ENCODE data around the gene CDC42.
A peak's percentile ranks its signal among the peaks of the same experiment; 100 is the strongest.

The CDC42 gene

DNA sequence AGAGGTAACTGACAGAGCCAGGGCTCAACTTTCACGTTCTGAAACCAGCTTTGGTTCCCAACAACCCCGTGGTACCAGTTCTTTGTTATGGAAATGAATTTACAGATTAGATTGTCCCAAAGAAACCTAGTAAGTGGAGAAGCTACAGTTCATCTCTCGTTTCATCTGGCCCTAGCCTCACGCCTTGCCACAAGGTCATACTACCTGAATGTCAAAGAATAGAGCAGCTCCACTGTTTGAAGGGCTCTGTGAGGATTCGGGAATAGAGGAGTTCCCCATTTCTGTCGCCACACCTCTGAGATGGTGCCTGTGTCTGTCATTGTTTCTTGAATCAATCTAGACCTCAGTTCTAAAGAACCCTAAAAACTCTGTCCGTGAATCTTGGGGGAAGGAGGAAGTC lies 15.0 kb upstream of the CDC42 start:
- DNase-seq (ENCODE audit: low read depth in 2 of 3, low spot score in 1 of 3): no peak

GRCh38 chr1:22038036-22038435 lies 14.5 kb upstream of the CDC42 start:
- no peak for DNase-seq (ENCODE audit: low read depth in 2 of 3, low spot score in 1 of 3)

DNA sequence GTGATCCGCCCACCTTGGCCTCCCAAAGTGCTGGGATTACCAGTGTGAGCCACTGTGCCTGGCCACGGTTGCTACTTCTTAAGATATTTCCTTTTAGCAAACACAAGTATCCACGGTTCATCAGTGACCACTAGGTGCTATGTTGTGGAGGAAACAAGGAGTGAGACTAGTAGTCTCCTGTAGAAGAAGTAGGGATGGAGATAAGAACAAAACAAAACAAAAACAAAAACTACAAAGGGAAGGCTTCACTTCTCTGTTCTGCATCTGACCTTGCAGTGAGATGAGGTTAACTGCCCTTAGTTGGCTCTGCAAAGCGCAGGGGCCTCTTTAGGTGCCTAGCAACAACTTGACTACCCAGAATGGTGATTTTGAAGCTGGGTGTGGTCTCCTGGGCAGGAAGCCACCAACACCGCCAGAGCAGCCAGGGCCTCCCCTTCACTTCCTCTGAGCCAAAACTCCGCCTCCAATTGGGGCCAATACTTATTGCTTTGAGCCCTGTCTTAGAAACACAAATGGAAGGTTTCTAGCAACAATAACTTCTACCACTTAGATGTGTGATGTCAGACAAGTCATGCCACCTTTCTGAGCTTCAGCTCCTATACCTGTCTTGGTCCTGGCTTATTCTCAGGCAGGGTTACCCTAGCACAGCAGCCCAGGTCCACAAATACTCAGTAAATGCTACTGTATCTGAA lies 12.8 kb upstream of the CDC42 start:
- DNase-seq (ENCODE audit: low read depth in 2 of 3, low spot score in 1 of 3): peak; percentile 77 to 83 (median 79)

DNA sequence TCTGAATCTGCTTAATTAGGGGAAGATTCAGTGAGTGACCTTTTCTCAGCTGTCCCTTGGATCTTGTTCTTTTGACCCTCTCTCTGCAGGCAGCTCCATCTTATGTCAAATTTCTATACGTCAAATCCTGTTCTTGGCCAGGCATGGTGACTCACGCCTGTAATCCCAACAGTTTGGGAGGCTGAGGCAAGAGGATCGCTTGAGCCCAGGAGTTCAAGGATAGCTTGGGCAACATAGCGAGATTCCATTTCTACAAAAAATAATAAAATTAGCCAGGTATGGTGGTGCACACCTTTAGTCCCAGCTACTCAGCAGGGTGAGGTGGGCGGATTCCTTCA lies 12.3 kb upstream of the CDC42 start:
- DNase-seq (ENCODE audit: low read depth in 2 of 3, low spot score in 1 of 3): no peak

DNA sequence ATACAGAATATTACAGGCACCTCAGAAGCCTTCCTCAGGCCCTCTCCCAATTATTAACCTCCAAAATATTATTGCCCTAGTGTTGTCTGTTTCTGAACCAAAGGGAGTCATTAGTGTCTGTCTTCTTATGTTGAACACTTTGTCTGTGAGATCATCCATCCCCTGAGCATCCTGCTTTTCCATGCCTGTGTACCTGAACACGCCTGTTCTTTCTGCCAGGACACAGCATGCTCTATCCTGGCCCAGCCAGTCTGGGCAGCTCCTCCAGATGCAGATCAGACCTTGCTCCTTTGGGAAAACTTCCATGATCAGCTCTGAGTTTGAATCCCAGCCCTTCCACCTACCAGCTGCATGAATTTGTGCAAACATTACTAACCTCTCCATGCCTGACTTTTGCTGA lies 11.0 kb upstream of the CDC42 start:
- DNase-seq (ENCODE audit: low read depth in 2 of 3, low spot score in 1 of 3): no peak

DNA sequence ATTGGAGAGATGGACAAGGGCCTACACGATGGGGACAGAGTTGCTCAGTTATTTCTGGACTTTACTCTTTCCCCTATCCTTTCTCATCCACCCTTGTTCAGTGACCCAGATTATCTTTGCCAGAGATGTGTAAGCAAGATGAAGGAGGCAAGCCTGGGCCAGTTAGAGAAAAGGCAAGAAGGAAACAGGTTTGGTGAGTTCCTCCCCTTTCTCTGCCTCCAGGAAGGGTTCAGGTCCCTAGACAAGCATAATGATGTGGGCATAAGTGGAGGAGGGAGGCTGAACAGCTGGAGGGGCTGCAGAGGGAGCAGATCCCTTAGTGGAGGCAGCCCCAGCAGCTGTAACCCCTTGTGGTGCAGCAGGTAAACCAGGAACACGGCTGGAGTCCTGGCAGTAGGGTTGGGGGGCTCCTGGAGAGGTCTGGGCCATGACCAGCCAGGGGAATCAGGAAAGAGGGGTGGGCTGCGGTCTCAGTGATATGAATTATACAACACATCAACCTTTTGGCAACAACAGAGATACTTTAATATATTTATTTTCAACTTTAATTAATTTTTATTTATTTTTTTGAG lies 9.2 kb upstream of the CDC42 start:
- no peak for DNase-seq (ENCODE audit: low read depth in 2 of 3, low spot score in 1 of 3)

DNA sequence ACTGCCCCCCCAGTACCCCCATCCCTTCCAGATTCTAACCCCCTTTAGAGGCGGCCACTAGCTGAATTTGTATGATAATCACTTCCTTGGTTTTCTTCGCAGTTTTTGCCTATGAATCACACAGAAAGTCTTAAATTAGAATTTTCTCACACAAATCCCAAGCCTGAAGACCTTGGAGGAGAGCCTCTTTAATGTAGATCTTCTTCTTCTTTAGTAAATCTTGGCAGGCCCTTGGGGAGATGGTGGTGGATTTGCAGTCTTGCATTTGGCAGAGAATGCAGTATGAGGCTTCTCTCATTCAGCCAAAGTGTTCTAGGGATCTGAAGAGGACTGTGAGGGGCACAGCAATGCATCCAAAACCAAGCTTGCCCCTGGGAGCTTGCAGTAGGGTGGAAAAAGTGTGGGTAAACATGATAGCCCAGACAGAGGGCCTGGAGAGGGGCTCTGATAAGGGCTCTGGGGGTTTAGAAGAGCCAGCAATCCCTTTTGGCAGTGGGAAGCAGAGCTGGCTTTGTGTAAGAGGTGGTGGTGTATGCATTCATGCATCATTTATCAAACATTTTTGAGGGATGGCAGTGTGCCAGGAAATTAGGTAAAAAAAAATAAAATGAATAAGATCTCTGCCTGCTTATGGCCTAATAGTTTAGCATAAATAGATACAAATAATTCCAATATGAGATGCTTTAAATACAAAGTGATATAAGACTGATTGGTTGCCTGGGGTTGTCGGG lies 7.7 kb upstream of the CDC42 start:
- DNase-seq (ENCODE audit: low read depth in 2 of 3, low spot score in 1 of 3): no peak

GRCh38 chr1:22045604-22046228 lies 6.8 kb upstream of the CDC42 start:
- no peak for DNase-seq (ENCODE audit: low read depth in 2 of 3, low spot score in 1 of 3)

GRCh38 chr1:22048351-22049192 lies 3.9 kb upstream of the CDC42 start:
- peak in 2 of 3 donors; percentile 36 to 55 for DNase-seq (ENCODE audit: low read depth in 2 of 3, low spot score in 1 of 3)

DNA sequence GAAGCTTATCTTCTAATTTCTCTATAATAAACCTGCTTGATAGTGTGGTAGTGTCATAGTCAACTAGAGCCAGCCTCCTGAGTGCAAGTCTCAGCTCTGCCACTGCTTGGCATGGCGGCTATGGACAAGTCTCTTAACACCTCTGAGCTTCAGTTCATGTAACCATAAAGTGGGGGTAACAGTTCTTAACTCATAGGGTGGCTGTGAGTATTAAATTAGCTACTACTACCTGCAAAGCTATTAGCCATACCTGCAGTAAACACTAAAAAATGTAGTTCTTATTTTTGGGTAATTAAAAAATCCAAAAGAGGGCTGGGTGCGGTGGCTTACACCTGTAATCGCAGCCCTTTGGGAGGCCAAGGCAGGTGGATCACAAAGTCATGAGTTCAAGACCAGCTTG lies 2.2 kb upstream of the CDC42 start:
- no peak for DNase-seq (ENCODE audit: low read depth in 2 of 3, low spot score in 1 of 3)

DNA sequence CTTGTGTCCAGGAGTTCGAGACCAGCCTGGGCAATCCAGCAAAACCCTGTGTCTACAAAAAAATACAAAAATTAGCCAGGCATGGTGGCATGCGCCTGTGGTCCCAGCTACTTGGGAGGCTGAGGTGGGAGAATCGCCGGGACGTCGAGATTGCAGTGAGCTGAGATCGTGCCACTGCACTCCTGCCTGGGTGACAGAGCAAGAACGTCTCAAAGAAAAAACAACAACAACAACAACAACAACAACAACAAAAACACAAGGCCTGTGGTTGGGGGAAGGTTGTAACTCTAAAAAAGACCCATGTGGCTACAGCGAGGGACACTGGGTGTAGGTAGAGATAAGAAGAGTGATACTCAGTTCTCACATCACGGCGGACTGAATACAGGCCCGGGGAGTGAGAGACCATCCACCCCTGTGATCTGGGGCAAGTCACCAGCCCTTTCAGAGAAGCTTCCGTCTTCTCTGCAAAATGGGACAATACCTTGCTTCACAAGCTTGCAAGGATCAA lies 848 bp upstream of the CDC42 start:
- DNase-seq (ENCODE audit: low read depth in 2 of 3, low spot score in 1 of 3): no peak

GRCh38 chr1:22053017-22053860 lies 730 bp downstream of the CDC42 start:
- DNase-seq (ENCODE audit: low read depth in 2 of 3, low spot score in 1 of 3): no peak

DNA sequence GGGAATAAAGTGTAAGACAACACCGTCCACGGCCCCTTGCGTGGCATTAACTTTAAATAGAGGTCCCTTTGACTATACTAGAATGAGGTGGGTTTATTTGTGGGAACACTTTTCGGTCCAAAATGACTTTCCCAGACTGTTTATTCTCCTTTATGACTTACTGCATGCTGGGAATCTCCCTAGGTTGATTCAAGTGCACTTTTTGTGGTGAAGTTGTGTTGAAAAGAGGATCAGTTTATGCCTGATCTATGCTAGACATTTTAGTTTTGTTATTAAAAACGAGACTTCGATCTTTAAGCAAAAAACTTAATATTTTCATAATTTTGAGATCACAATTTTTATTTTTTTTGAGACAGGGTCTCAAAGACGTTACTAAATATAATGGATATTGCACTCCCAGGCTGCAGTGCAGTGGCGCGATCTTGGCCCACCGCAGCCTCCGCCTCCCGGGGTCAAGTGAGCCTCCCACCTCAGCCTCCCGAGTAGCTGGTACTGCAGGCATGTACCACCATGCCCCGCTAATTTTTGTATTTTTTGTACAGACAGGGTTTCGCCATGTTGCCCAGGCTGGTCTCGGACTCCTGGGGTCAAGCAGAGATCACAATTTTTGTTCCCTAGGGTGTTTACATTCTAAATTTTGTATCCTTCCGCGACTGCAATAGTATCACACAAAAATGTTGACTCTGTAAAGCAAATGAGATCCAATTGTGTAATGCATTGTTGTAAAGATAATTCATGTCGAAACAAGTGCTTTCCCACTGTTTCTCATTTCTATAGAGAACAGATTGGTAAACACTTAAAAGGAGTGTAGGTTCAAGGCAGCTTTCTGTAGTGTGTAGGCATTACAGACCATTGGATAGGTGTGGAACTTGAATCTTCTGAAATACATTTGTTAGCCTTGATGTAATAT lies 1.6 kb downstream of the CDC42 start:
- DNase-seq (ENCODE audit: low read depth in 2 of 3, low spot score in 1 of 3): no peak

- no peak for DNase-seq (ENCODE audit: low read depth in 2 of 3, low spot score in 1 of 3)
Measured at GRCh38 chr1:22055463-22055862, 3.0 kb downstream of the CDC42 start.

- no peak for DNase-seq (ENCODE audit: low read depth in 2 of 3, low spot score in 1 of 3)
Measured at GRCh38 chr1:22056043-22056442, 3.5 kb downstream of the CDC42 start.

DNA sequence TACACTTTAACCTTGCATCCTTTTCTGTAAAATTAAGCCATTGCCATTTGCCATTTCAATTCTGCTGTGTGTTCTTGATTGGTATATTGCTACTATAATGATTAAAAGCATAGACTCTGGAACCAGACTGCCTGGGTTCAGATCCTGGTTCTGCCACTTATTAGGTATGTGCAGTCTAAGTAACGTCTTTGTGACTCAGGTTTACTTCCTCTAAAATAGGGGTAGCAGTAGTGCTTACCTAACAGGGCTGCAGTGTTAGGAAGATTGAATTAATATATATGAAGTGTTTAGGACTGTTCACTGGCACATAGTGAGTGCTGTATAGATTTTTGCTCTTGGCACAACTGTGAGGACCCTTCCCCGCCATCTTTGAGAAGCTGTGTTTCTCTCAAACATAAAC lies 4.4 kb downstream of the CDC42 start:
- DNase-seq (ENCODE audit: low read depth in 2 of 3, low spot score in 1 of 3): no peak

GRCh38 chr1:22057861-22058260 lies 5.4 kb downstream of the CDC42 start:
- no peak for DNase-seq (ENCODE audit: low read depth in 2 of 3, low spot score in 1 of 3)

GRCh38 chr1:22064751-22065402 lies 12.4 kb downstream of the CDC42 start:
- no peak for DNase-seq (ENCODE audit: low read depth in 2 of 3, low spot score in 1 of 3)

- no peak for DNase-seq (ENCODE audit: low read depth in 2 of 3, low spot score in 1 of 3)
Measured at GRCh38 chr1:22071511-22071910, 19.0 kb downstream of the CDC42 start.
